ENCODE data around the gene CIBAR2. TPM values are rescaled to one million over a fixed set of nuclear protein-coding genes. Genes with fewer than 3 reads are reported as not detected.
"Not testable (repeated sequence)": the region's sequence is repeated elsewhere in the genome, so short reads cannot be mapped to it uniquely, and the experiment has no call there.

Gene CIBAR2
- total and polyA plus RNA-seq, 2 donors (not counting 1 experiment from before 2014, with no cell fraction given): not detected

GRCh38 chr16:85055493-85056210 lies 56.6 kb downstream of the CIBAR2 start:
- H3K27me3 ChIP-seq (ENCODE audit: control insufficient read depth, insufficient read depth, low read length): no peaks in the 10 kb centered on the region
- H3K9ac ChIP-seq (ENCODE audit: insufficient read depth, low read length): peak overlapping the region; percentile 16
- H3K36me3 ChIP-seq (ENCODE audit: control insufficient read depth, insufficient read depth, low read length): no peaks in the 10 kb centered on the region
- peak overlapping the region; percentile 31 for H3K27ac ChIP-seq (ENCODE audit: insufficient read depth, low read length)
- no peaks in the 10 kb centered on the region for H4K20me1 ChIP-seq (ENCODE audit: control insufficient read depth, extremely low read depth, insufficient read depth, low read length)
- H3K4me2 ChIP-seq (ENCODE audit: extremely low read depth, insufficient read depth, low read length): peak overlapping the region; percentile 82
- H3K4me1 ChIP-seq (ENCODE audit: control insufficient read depth, extremely low read depth, insufficient read depth, low read length): peaks cover 5% of the 10 kb centered on the region
- DNase-seq (ENCODE audit: low read depth in 2 of 2): peak; percentile 74 to 80
- TF ChIP-seq CTCF (conservative IDR thresholded peaks at IDR 0.05 in 1 of 2, IDR thresholded peaks at IDR 0.05 in 1 of 2; ENCODE audit: low read depth in 1 of 2, low read length in 2 of 2): no peak
- TF ChIP-seq EZH2 (IDR thresholded peaks at IDR 0.05; ENCODE audit: low read length, missing control alignments): no peak
- peak overlapping the region; percentile 79 for H2AFZ ChIP-seq (ENCODE audit: low read length)
- peak overlapping the region; percentile 32 to 62 (median 40) for H3K4me3 ChIP-seq (replicated peaks in 1 of 4; ENCODE audit: control extremely low read depth in 1 of 4, insufficient read depth in 1 of 4, low read depth in 3 of 4, low read length in 4 of 4)
- no peaks in the 10 kb centered on the region for H3K79me2 ChIP-seq (ENCODE audit: control insufficient read depth, insufficient read depth, low read length)
- H3K9me3 ChIP-seq (ENCODE audit: control insufficient read depth, insufficient read depth, low read depth, low read length): no peaks in the 10 kb centered on the region

DNA sequence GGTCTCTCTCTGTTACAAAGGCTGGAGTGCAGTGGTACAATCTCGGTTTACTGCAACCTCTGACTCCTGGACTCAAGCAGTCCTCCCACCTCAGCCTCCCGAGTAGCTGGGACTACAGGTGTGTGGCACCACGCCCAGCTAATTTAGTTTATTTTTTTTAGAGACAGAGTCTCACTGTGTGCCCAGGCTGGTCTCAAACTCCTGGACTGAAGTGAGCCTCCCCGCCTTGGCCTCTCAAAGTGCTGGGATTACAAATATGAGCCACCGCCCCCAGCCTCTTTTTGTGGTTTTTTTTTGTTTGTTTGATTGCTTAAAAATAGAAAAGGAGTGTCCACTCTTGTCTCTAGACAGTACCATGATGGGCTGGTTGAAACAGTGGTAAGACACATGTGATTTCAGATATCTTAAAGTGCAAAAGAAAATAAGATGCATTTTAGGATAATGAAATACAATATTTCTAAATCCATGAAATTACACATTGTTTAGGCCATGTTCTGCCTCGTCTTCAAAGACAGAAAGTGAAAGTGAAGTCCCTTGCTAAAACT lies 57.3 kb downstream of the CIBAR2 start:
- H3K9me3 ChIP-seq (ENCODE audit: control insufficient read depth, insufficient read depth, low read depth, low read length): no peaks in the 10 kb centered on the region
- H3K4me2 ChIP-seq (ENCODE audit: extremely low read depth, insufficient read depth, low read length): peak overlapping the region; percentile 82
- H3K9ac ChIP-seq (ENCODE audit: insufficient read depth, low read length): peak overlapping the region; percentile 16
- H4K20me1 ChIP-seq (ENCODE audit: control insufficient read depth, extremely low read depth, insufficient read depth, low read length): no peaks in the 10 kb centered on the region
- no peak for TF ChIP-seq EZH2 (IDR thresholded peaks at IDR 0.05; ENCODE audit: low read length, missing control alignments)
- TF ChIP-seq CTCF (conservative IDR thresholded peaks at IDR 0.05 in 1 of 2, IDR thresholded peaks at IDR 0.05 in 1 of 2; ENCODE audit: low read depth in 1 of 2, low read length in 2 of 2): no peak
- no peak for DNase-seq (ENCODE audit: low read depth in 2 of 2)
- H2AFZ ChIP-seq (ENCODE audit: low read length): peak overlapping the region; percentile 79
- peaks cover 5% of the 10 kb centered on the region for H3K4me1 ChIP-seq (ENCODE audit: control insufficient read depth, extremely low read depth, insufficient read depth, low read length)
- H3K79me2 ChIP-seq (ENCODE audit: control insufficient read depth, insufficient read depth, low read length): no peaks in the 10 kb centered on the region
- peak overlapping the region; percentile 32 to 62 (median 40) for H3K4me3 ChIP-seq (replicated peaks in 1 of 4; ENCODE audit: control extremely low read depth in 1 of 4, insufficient read depth in 1 of 4, low read depth in 3 of 4, low read length in 4 of 4)
- H3K36me3 ChIP-seq (ENCODE audit: control insufficient read depth, insufficient read depth, low read length): no peaks in the 10 kb centered on the region
- peak overlapping the region; percentile 31 for H3K27ac ChIP-seq (ENCODE audit: insufficient read depth, low read length)
- H3K27me3 ChIP-seq (ENCODE audit: control insufficient read depth, insufficient read depth, low read length): no peaks in the 10 kb centered on the region

DNA sequence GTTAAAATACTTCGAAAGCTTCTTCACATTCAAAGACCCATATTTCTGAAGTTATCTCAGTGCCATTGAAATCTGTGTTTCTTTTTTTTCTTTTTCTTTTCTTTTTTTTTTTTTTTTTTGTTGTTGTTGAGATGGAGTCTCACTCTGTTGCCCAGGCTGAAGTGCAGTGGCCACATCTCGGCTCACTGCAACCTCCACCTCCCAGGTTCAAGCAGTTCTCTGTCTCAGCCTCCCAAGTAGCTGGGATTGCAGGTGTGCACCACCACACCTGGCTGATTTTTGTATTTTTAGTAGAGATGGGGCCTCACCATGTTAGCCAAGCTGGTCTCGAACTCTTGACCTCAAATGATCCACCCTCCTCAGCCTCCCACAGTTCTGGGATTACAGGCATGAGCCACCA lies 58.0 kb downstream of the CIBAR2 start:
- H3K27ac ChIP-seq (ENCODE audit: insufficient read depth, low read length); H3K9ac ChIP-seq (ENCODE audit: insufficient read depth, low read length); H3K4me2 ChIP-seq (ENCODE audit: extremely low read depth, insufficient read depth, low read length); H3K4me3 ChIP-seq (replicated peaks in 1 of 4; ENCODE audit: control extremely low read depth in 1 of 4, insufficient read depth in 1 of 4, low read depth in 3 of 4, low read length in 4 of 4); H3K4me1 ChIP-seq (ENCODE audit: control insufficient read depth, extremely low read depth, insufficient read depth, low read length); H3K27me3 ChIP-seq (ENCODE audit: control insufficient read depth, insufficient read depth, low read length); H4K20me1 ChIP-seq (ENCODE audit: control insufficient read depth, extremely low read depth, insufficient read depth, low read length); H3K36me3 ChIP-seq (ENCODE audit: control insufficient read depth, insufficient read depth, low read length); DNase-seq (ENCODE audit: low read depth in 2 of 2); H3K9me3 ChIP-seq (ENCODE audit: control insufficient read depth, insufficient read depth, low read depth, low read length); H3K79me2 ChIP-seq (ENCODE audit: control insufficient read depth, insufficient read depth, low read length); H2AFZ ChIP-seq (ENCODE audit: low read length): not testable (repeated sequence)

All from fibroblast of lung (primary cell).